Tibial nerve (tissue), 4 donors: ENCODE data around the gene PXN. TPM values are rescaled to one million over a fixed set of nuclear protein-coding genes. Genes with fewer than 3 reads are reported as not detected.
"Not testable (repeated sequence)": the region's sequence is repeated elsewhere in the genome, so short reads cannot be mapped to it uniquely, and the experiment has no call there.

Experiments used
- DNase-seq, 2 donors: peaks; one replicate each; pipeline ENCODE4 v3.0.0-alpha.2; 2019; ENCODE audit warnings: low spot score in 2 of 2
- H3K27ac ChIP-seq, 4 donors: fragments of 200-600 bp; sonication (generic) in 3 of 4; one replicate each; pipeline ENCODE4 v1.5.1; 2017 to 2019; ENCODE audit warnings: mild to moderate bottlenecking in 1 of 4
- H3K27me3 ChIP-seq, 2 donors: fragments of 200-600 bp; sonication (generic) in 1 of 2; one replicate each; pipeline versions ENCODE4 v1.5.1 to v1.6.0; 2017 to 2019
- H3K36me3 ChIP-seq, 3 donors: fragments of 200-600 bp; sonication (generic); one replicate each; pipeline ENCODE4 v1.5.1; 2018 to 2019
- H3K4me1 ChIP-seq, 4 donors: fragments of 200-600 bp; sonication (generic) in 3 of 4; one replicate each; pipeline ENCODE4 v1.5.1; 2017 to 2019
- H3K4me3 ChIP-seq, 4 donors: fragments of 200-600 bp; sonication (generic) in 3 of 4; one replicate each; pipeline ENCODE4 v1.5.1; 2017 to 2019; ENCODE audit warnings: mild to moderate bottlenecking in 1 of 4, moderate library complexity in 1 of 4
- H3K9me3 ChIP-seq, 4 donors: fragments of 200-600 bp; sonication (generic) in 3 of 4; one replicate each; pipeline ENCODE4 v1.5.1; 2017 to 2019
- CTCF ChIP-seq, 5 experiments: fragments of 200-600 bp in 3 of 5; fragments of 450-650 bp in 2 of 5; sonication (generic) in 3 of 5; IDR thresholded peaks; one replicate each; pipeline ENCODE4 v1.5.1; 2016 to 2019; ENCODE audit warnings: antibody characterized with exemption in 5 of 5, mild to moderate bottlenecking in 3 of 5, moderate library complexity in 2 of 5
- EP300 ChIP-seq, 2 donors: sonication (generic); formaldehyde crosslinking; IDR thresholded peaks; one replicate each; pipeline ENCODE4 v1.6.1; 2017; ENCODE audit warnings: antibody characterized with exemption in 2 of 2, mild to moderate bottlenecking in 1 of 2
- POLR2A ChIP-seq, 2 donors: fragments of 450-650 bp; IDR thresholded peaks; one replicate each; pipeline ENCODE4 v1.6.1; 2017; ENCODE audit warnings: antibody characterized with exemption in 2 of 2, mild to moderate bottlenecking in 2 of 2, moderate library complexity in 2 of 2
- WGBS, 2 donors: methylation state at CpG; one replicate each; pipeline ENCODE4 v1.1.5; 2018; 5-methylcytosine and 5-hydroxymethylcytosine counted together
- total RNA-seq, 4 donors: library from RNA; depleted of rRNA; stranded (reverse); fragments of >200 nt; gene quantifications; one replicate each; pipeline ENCODE4 v1.1.0, GENCODE V29; 2016

Gene PXN
- total RNA-seq, 4 donors from 2014 or later: 217 to 428 (median 330) TPM

DNA sequence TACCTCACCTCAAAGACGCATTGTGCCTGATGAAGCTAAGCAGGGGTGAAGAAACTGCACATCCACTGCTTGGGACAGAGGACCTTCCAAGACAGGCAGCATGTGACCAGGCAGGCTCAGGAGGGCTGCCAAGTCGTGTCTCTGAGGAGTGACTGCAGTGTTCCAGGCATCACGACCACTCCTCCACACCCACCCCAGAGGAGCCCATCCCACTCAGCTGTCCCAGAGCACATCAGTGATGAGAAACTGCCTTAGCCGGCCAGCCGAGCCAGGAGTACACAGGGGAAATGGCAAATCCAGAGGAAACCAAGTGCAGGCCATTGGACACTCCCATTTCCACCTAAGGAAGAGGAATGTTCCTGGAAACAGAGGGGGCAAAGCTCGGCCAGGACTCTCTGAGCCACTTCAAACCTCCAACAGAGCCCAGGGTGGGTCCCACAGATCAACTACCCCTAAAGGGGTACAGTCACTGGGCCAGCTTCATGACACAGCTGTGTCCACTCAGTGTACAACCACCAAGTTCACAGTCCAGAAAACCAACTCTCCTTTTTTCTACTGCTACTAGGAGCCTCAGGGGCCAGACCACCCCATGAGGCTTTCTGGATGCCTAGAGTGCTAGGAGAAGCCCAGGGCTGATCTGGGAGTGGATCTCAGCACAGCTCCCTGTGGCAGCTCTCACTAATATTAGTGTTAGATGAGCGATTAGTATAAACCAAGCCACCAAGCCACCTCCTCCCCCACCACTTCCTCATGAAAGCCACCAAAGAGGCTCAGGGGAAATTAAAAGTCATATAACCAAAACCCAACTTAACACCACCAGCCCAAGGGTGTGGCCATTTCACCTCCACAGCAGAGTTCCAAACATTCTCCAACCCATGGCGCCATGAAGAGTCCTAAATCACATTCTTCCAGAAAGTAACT lies 15.4 kb downstream of the PXN start:
- H3K4me3 ChIP-seq: peak overlapping the region in 1 of 4 donors; percentile 34
- peak; percentile 89 to 92 for DNase-seq
- WGBS, 2 donors: 44 to 52% methylated on average over 5 to 7 of the region's 8 CpGs
- no peaks in the 10 kb centered on the region for H3K9me3 ChIP-seq
- H3K27me3 ChIP-seq: no peaks in the 10 kb centered on the region
- peaks cover 0 to under 1% (median 0%) of the 10 kb centered on the region in 3 donors for H3K36me3 ChIP-seq
- peaks cover 0 to 100% (median 66%) of the 10 kb centered on the region in 4 donors for H3K4me1 ChIP-seq
- H3K27ac ChIP-seq: peak overlapping the region; percentile 75 to 98 (median 85)
- TF ChIP-seq EP300 (IDR thresholded peaks at IDR 0.05): peak; percentile 11 to 69
- TF ChIP-seq POLR2A (IDR thresholded peaks at IDR 0.05): peak in 1 of 2 donors; percentile 36
- no peak for TF ChIP-seq CTCF (IDR thresholded peaks at IDR 0.05)

DNA sequence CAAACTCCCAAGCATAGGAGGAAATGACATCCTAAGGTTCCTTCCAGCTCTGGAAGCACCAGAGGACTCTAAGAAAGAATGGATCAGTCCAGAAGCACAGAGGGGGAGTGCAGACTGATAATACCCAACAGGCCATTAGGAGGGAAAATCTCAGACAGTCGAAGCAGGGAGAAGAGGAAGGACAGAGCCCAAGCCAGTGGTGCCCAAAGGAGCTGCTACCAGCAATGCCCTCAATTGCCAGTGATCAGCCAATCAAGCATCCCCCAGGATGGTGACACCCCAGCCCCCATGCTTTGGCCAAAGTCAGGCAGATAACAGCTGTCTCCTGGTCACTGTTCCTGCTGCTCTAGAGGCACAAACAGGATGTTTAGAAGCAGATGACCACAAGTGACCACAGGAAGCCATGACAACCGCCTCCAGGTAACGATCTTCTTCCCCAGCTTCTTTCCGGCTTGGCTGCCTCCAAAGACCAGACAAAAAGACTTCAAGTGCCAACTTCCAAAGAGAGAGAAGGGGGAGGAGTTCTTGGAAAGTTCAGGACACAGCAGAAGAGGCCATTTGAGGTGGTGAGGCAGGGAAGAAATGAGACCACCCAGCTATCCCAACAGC lies 16.2 kb downstream of the PXN start:
- H3K4me3 ChIP-seq: peak overlapping the region in 1 of 4 donors; percentile 34
- no peaks in the 10 kb centered on the region for H3K36me3 ChIP-seq
- DNase-seq: no peak
- TF ChIP-seq CTCF (IDR thresholded peaks at IDR 0.05): no peak
- no peak for TF ChIP-seq EP300 (IDR thresholded peaks at IDR 0.05)
- TF ChIP-seq POLR2A (IDR thresholded peaks at IDR 0.05): no peak
- H3K9me3 ChIP-seq: no peaks in the 10 kb centered on the region
- no peaks in the 10 kb centered on the region for H3K27me3 ChIP-seq
- peak overlapping the region; percentile 75 to 98 (median 85) for H3K27ac ChIP-seq
- WGBS, 2 donors: 40 to 52% methylated on average over 4 of the region's 4 CpGs
- H3K4me1 ChIP-seq: peaks cover 0 to 99% (median 72%) of the 10 kb centered on the region in 4 donors

- Histone ChIP-seq H3K27ac (peak overlapping the region; percentile 64 to 98 (median 82)), H3K27me3 (no peaks in the 10 kb centered on the region), H3K36me3 (no peaks in the 10 kb centered on the region), H3K9me3 (no peaks in the 10 kb centered on the region), H3K4me3 (peak overlapping the region in 1 of 4 donors; percentile 34), H3K4me1 (peaks cover 0 to 96% (median 69%) of the 10 kb centered on the region in 4 donors)
- TF ChIP-seq EP300 (IDR thresholded peaks at IDR 0.05): peak in 1 of 2 donors; percentile 77
- peak in 1 of 2 donors; percentile 3 for TF ChIP-seq POLR2A (IDR thresholded peaks at IDR 0.05)
- TF ChIP-seq CTCF (IDR thresholded peaks at IDR 0.05): no peak
- no peak for DNase-seq
- WGBS, 2 donors: 56 to 63% methylated on average over 6 of the region's 6 CpGs
Measured at GRCh38 chr12:120247621-120248030, 17.9 kb downstream of the PXN start.

- WGBS, 2 donors: 61 to 64% methylated on average over 3 of the region's 3 CpGs
- TF ChIP-seq POLR2A (IDR thresholded peaks at IDR 0.05) (no peak), EP300 (IDR thresholded peaks at IDR 0.05) (no peak), CTCF (IDR thresholded peaks at IDR 0.05) (no peak)
- DNase-seq: no peak
- Histone ChIP-seq H3K27me3 (no peaks in the 10 kb centered on the region), H3K36me3 (no peaks in the 10 kb centered on the region), H3K4me3 (peak overlapping the region in 1 of 4 donors; percentile 25), H3K4me1 (peaks cover 0 to 96% (median 70%) of the 10 kb centered on the region in 4 donors), H3K9me3 (no peaks in the 10 kb centered on the region), H3K27ac (peak overlapping the region; percentile 55 to 98 (median 76))
Measured at GRCh38 chr12:120247183-120247582, 18.3 kb downstream of the PXN start.

DNA sequence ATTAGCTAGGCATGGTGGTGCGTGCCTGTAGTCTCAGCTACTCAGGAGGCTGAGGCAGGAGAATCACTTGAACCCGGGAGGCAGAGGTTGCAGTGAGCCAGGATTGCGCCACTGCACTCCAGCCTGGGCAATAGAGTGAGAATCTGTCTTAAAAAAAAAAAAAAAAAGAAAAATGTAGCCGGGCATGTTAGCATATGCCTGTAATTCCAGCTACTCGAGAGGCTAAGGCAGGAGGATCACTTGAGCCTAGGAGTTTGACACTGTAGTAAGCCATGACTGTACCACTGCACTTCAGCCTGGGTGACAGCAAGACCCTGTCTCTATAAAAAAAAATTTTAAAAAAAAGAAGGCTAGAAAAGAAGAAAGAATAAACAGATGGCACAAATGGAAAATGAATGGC lies 18.8 kb downstream of the PXN start:
- not testable (repeated sequence) for H3K4me3 ChIP-seq, DNase-seq, H3K36me3 ChIP-seq, H3K9me3 ChIP-seq, H3K27me3 ChIP-seq
- peak overlapping the region in 3 of 4 donors; percentile 64 to 98 (median 88) for H3K27ac ChIP-seq
- 77 to 78% methylated on average over 5 of the region's 5 CpGs for WGBS, 2 donors
- peaks cover 0 to 96% (median 70%) of the 10 kb centered on the region in 4 donors for H3K4me1 ChIP-seq
